Astrocyte (in vitro differentiated cells and primary cell): ENCODE data around the gene UBE2E2. TPM values are rescaled to one million over a fixed set of nuclear protein-coding genes. Genes with fewer than 3 reads are reported as not detected.

Experiments used
- DNase-seq: peaks from one replicate; pipeline ENCODE4 v3.0.0-alpha.2; 2010; ENCODE audit warnings: low read depth
- FAIRE-seq: peaks from 2 replicates; lab custom pipeline; 2011; peaks lifted over from hg19 to GRCh38; lab: Jason Lieb, UNC
- H2AFZ ChIP-seq: 2 replicates; pipeline ENCODE4 v1.6.0; 2012; ENCODE audit warnings: low read depth, low read length, inconsistent platforms
- H3K27ac ChIP-seq: 2 replicates; pipeline ENCODE4 v1.5.1; 2011; ENCODE audit warnings: low read depth, low read length, inconsistent platforms
- H3K27me3 ChIP-seq: 2 replicates; pipeline ENCODE4 v1.6.0; 2011; ENCODE audit warnings: low read length, inconsistent platforms; ENCODE audit not compliant: insufficient read depth
- H3K36me3 ChIP-seq: 2 replicates; pipeline ENCODE4 v1.5.1; 2011; ENCODE audit warnings: low read length, inconsistent platforms; ENCODE audit not compliant: insufficient read depth
- H3K4me1 ChIP-seq: 2 replicates; pipeline ENCODE4 v1.5.1; 2011; ENCODE audit warnings: low read length, inconsistent platforms; ENCODE audit not compliant: insufficient read depth
- H3K4me2 ChIP-seq: 2 replicates; pipeline ENCODE4 v1.6.0; 2012; ENCODE audit warnings: low read length, inconsistent platforms
- H3K4me3 ChIP-seq: 2 replicates; pipeline ENCODE4 v1.5.1; 2011; ENCODE audit warnings: low read depth, mild to moderate bottlenecking, low read length, inconsistent platforms; ENCODE audit not compliant: insufficient read depth
- H3K79me2 ChIP-seq: 2 replicates; pipeline ENCODE4 v1.6.0; 2012; ENCODE audit warnings: mild to moderate bottlenecking, low read length, inconsistent platforms; ENCODE audit not compliant: insufficient read depth
- H3K9ac ChIP-seq: 2 replicates; pipeline ENCODE4 v1.6.0; 2012; ENCODE audit warnings: mild to moderate bottlenecking, low read length, inconsistent platforms
- H3K9me3 ChIP-seq: 2 replicates; pipeline ENCODE4 v1.5.1; 2012; ENCODE audit warnings: low read depth, mild to moderate bottlenecking, low read length, inconsistent platforms; ENCODE audit not compliant: insufficient read depth
- H4K20me1 ChIP-seq: 2 replicates; pipeline ENCODE4 v1.6.0; 2012; ENCODE audit warnings: low read length, inconsistent platforms; ENCODE audit not compliant: insufficient read depth
- H3K27ac Mint-ChIP-seq: one replicate; pipeline ENCODE4 v1.8.0; 2021; ENCODE audit warnings: mild to moderate bottlenecking, mixed read lengths; ENCODE audit not compliant: unreplicated experiment
- H3K27me3 Mint-ChIP-seq: one replicate; pipeline ENCODE4 v1.8.0; 2021; ENCODE audit warnings: low read depth, mixed read lengths; ENCODE audit not compliant: unreplicated experiment
- H3K36me3 Mint-ChIP-seq: one replicate; pipeline ENCODE4 v1.8.0; 2021; ENCODE audit warnings: low read depth, mixed read lengths; ENCODE audit not compliant: unreplicated experiment
- H3K4me1 Mint-ChIP-seq: one replicate; pipeline ENCODE4 v1.8.0; 2021; ENCODE audit warnings: low read depth, mixed read lengths; ENCODE audit not compliant: unreplicated experiment
- H3K4me3 Mint-ChIP-seq: one replicate; pipeline ENCODE4 v1.8.0; 2021; ENCODE audit warnings: mild to moderate bottlenecking, moderate library complexity, mixed read lengths; ENCODE audit not compliant: unreplicated experiment
- H3K9me3 Mint-ChIP-seq: one replicate; pipeline ENCODE4 v1.8.0; 2021; ENCODE audit warnings: mild to moderate bottlenecking, mixed read lengths; ENCODE audit not compliant: unreplicated experiment
- EZH2 ChIP-seq: IDR thresholded peaks from 2 replicates; pipeline ENCODE4 v1.6.1; 2012; ENCODE audit warnings: mild to moderate bottlenecking, low read length, inconsistent platforms; ENCODE audit not compliant: insufficient read depth
- total RNA-seq: library from RNA; stranded (reverse); gene quantifications from 2 replicates; pipeline ENCODE4 v1.2.1, GENCODE V29; 2021
- TF ChIP-seq, protein P1 (sequence below): IDR thresholded peaks from 2 replicates; pipeline ENCODE4 v1.5.1; 2011; ENCODE audit warnings: low read depth, mild to moderate bottlenecking, inconsistent platforms, low read length, moderate library complexity; ENCODE audit not compliant: insufficient read depth

Gene UBE2E2
- total RNA-seq, 1 donor from 2014 or later = 89.8 TPM

DNA sequence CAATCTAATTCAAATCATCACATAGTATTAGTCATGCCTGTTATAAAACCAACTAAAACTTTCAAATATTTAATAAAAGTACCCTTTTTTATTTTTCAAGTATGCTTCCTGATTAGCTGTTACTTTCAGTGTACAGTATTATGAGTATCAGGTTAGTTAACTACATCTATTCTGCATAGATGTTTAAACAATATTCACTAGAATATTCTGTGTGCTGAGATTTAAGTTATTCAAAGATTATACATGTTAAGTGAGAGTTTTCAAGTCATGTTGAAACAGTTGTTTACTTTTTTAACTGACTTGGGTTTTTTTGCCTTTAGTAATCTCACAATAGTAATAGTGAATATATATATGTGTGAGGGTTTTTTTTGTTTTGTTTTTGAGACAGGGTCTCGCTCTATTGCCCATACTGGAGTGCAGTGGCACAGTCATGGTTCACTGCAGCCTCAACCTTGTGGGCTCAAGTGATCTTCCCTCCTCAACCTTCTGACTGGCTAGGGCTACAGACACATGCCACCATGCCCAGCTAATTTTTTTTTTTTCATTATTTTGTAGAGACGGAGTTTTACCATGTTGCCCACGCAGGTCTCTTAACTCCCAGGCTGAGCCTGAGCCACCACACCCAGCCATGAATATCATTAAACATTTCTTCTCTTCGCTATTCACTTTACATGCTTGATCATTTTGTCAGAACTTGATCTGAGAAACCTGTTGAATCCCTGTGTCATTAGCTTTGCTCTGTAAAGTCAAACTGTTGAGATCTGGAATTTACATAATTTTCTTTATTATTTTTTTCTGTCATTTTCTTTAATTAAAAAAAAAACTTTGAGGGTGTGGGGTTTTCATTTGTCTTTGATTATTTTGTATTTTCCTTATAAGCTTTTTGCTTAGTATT, 316.4 kb downstream of the UBE2E2 start:
- H3K4me2 ChIP-seq = no peak overlapping the region
- Mint-ChIP-seq H3K4me3 (no peak overlapping the region), H3K27ac (no peak overlapping the region), H3K9me3 (no peaks in the 10 kb centered on the region), H3K27me3 (no peaks in the 10 kb centered on the region), H3K36me3 (no peaks in the 10 kb centered on the region), H3K4me1 (peaks cover 7% of the 10 kb centered on the region)
- no peaks in the 10 kb centered on the region for H4K20me1 ChIP-seq
- no peaks in the 10 kb centered on the region for H3K27me3 ChIP-seq
- H3K27ac ChIP-seq = no peak overlapping the region
- H3K36me3 ChIP-seq = no peaks in the 10 kb centered on the region
- no peak for TF ChIP-seq EZH2
- TF ChIP-seq, protein P1, sequence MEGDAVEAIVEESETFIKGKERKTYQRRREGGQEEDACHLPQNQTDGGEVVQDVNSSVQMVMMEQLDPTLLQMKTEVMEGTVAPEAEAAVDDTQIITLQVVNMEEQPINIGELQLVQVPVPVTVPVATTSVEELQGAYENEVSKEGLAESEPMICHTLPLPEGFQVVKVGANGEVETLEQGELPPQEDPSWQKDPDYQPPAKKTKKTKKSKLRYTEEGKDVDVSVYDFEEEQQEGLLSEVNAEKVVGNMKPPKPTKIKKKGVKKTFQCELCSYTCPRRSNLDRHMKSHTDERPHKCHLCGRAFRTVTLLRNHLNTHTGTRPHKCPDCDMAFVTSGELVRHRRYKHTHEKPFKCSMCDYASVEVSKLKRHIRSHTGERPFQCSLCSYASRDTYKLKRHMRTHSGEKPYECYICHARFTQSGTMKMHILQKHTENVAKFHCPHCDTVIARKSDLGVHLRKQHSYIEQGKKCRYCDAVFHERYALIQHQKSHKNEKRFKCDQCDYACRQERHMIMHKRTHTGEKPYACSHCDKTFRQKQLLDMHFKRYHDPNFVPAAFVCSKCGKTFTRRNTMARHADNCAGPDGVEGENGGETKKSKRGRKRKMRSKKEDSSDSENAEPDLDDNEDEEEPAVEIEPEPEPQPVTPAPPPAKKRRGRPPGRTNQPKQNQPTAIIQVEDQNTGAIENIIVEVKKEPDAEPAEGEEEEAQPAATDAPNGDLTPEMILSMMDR = no peak
- H3K9me3 ChIP-seq = no peaks in the 10 kb centered on the region
- FAIRE-seq = no peak
- H3K4me1 ChIP-seq = no peaks in the 10 kb centered on the region
- H2AFZ ChIP-seq = no peak overlapping the region
- no peak for DNase-seq
- no peaks in the 10 kb centered on the region for H3K79me2 ChIP-seq
- no peak overlapping the region for H3K4me3 ChIP-seq
- H3K9ac ChIP-seq = no peak overlapping the region

DNA sequence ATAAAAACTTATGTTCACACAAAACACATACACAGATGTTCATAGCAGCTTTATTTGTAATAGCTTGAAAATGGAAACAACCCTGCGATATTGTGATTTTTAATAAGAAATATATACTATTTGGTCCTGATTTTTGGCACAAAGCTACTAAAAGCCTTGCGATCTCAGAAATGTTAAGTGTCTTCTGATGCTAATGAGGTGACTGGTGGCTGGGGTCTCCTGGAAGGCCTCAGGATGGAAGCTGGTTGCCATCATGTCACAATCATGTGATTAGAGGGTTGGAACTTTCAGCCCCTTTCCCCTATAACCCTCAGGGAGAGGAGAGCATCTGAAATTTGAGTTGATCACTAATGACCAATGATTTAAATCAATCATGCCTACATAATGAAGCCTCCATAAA, 324.2 kb downstream of the UBE2E2 start:
- no peak for DNase-seq
- H3K27me3 ChIP-seq = no peaks in the 10 kb centered on the region
- no peak overlapping the region for H3K4me3 ChIP-seq
- no peaks in the 10 kb centered on the region for H3K79me2 ChIP-seq
- Mint-ChIP-seq H3K27ac (no peak overlapping the region), H3K36me3 (peaks cover 2% of the 10 kb centered on the region), H3K9me3 (no peaks in the 10 kb centered on the region), H3K4me3 (no peak overlapping the region), H3K27me3 (no peaks in the 10 kb centered on the region), H3K4me1 (no peaks in the 10 kb centered on the region)
- FAIRE-seq = no peak
- H3K9ac ChIP-seq = no peak overlapping the region
- H3K4me2 ChIP-seq = no peak overlapping the region
- no peaks in the 10 kb centered on the region for H4K20me1 ChIP-seq
- no peaks in the 10 kb centered on the region for H3K9me3 ChIP-seq
- no peak overlapping the region for H2AFZ ChIP-seq
- TF ChIP-seq, protein P1 = no peak
- TF ChIP-seq EZH2 = no peak
- no peaks in the 10 kb centered on the region for H3K4me1 ChIP-seq
- no peak overlapping the region for H3K27ac ChIP-seq
- H3K36me3 ChIP-seq = no peaks in the 10 kb centered on the region

DNA sequence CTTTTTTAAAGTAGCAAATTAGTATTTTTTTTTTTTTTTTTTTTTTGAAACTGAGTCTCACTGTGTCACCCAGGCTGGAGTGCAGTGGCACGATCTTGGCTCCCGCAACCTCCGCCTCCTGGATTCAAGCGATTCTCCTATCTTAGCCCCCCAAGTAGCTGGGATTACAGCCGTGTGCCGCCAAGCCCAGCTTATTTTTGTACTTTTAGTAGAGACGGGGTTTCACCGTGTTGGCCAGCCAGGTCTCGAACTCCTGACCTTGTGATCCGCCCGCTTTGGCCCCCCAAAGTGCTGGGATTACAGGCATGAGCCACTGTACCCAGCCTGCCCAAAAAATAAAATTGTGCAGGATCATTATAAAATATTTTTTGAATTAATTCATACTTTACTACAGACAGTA, 330.5 kb downstream of the UBE2E2 start:
- no peaks in the 10 kb centered on the region for H4K20me1 ChIP-seq
- Mint-ChIP-seq H3K9me3 (no peaks in the 10 kb centered on the region), H3K27ac (no peak overlapping the region), H3K4me1 (peaks cover 3% of the 10 kb centered on the region), H3K4me3 (no peak overlapping the region), H3K36me3 (no peaks in the 10 kb centered on the region), H3K27me3 (no peaks in the 10 kb centered on the region)
- no peak overlapping the region for H3K4me3 ChIP-seq
- no peaks in the 10 kb centered on the region for H3K27me3 ChIP-seq
- no peak overlapping the region for H3K9ac ChIP-seq
- H3K9me3 ChIP-seq = no peaks in the 10 kb centered on the region
- no peak for FAIRE-seq
- H3K4me1 ChIP-seq = no peaks in the 10 kb centered on the region
- DNase-seq = no peak
- no peak overlapping the region for H3K4me2 ChIP-seq
- H2AFZ ChIP-seq = no peak overlapping the region
- H3K36me3 ChIP-seq = no peaks in the 10 kb centered on the region
- TF ChIP-seq EZH2 = no peak
- TF ChIP-seq, protein P1 = no peak
- H3K79me2 ChIP-seq = no peaks in the 10 kb centered on the region
- H3K27ac ChIP-seq = no peak overlapping the region
